Measurements from ENCODE around the gene R3HCC1L.
A peak's percentile ranks its signal among the peaks of the same experiment; 100 is the strongest.

The R3HCC1L gene

DNA sequence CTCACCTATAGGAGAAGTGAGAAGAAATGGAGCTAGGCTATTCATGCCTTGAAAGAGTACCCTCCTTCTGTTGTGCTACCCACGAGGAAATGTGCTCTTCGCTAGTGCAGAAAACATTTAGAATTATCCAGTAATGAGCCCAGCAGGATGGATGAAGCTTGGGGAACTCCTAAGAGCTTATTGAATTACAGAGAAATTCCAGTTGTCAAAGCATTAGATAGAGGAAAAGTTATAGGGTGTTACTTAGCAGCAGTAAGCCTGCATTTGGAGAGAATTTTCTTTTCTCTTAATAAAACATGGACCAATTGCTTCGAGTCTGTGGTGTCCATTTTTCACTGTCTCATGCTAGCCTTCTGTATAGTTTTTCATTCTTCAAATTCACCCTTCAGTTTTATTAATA is 5.0 kb downstream of the R3HCC1L start:
- Histone ChIP-seq H3K27me3 (ENCODE audit: control insufficient read depth, low read length) (no peaks in the 10 kb centered on the region), H3K4me2 (ENCODE audit: low read length) (peak overlapping the region; percentile 94), H4K20me1 (ENCODE audit: control insufficient read depth, insufficient read depth, low read depth, low read length) (peaks cover 9% of the 10 kb centered on the region), H3K9me3 (ENCODE audit: control insufficient read depth, insufficient read depth, low read length) (peaks cover under 1% of the 10 kb centered on the region; the same call in 1 of the 2 replicates), H3K36me3 (ENCODE audit: control insufficient read depth, low read length) (peaks cover 77% of the 10 kb centered on the region), H3K4me1 (ENCODE audit: control insufficient read depth, low read length) (peaks cover 70% of the 10 kb centered on the region), H3K27ac (ENCODE audit: low read depth, low read length) (no peak overlapping the region), H3K9me2 (replicated peaks; ENCODE audit: control insufficient read depth, low read length) (no peaks in the 10 kb centered on the region), H3K79me2 (ENCODE audit: control insufficient read depth, low read length) (peaks cover 100% of the 10 kb centered on the region), H3F3A (ENCODE audit: control insufficient read depth, insufficient read depth) (no peaks in the 10 kb centered on the region; the same call in 1 of the 2 replicates), H3K4me3 (ENCODE audit: low read length) (peak overlapping the region; percentile 28)
- TF ChIP-seq, protein P1, sequence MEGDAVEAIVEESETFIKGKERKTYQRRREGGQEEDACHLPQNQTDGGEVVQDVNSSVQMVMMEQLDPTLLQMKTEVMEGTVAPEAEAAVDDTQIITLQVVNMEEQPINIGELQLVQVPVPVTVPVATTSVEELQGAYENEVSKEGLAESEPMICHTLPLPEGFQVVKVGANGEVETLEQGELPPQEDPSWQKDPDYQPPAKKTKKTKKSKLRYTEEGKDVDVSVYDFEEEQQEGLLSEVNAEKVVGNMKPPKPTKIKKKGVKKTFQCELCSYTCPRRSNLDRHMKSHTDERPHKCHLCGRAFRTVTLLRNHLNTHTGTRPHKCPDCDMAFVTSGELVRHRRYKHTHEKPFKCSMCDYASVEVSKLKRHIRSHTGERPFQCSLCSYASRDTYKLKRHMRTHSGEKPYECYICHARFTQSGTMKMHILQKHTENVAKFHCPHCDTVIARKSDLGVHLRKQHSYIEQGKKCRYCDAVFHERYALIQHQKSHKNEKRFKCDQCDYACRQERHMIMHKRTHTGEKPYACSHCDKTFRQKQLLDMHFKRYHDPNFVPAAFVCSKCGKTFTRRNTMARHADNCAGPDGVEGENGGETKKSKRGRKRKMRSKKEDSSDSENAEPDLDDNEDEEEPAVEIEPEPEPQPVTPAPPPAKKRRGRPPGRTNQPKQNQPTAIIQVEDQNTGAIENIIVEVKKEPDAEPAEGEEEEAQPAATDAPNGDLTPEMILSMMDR (IDR thresholded peaks at IDR 0.05; ENCODE audit: low read depth, low read length, poor library complexity, severe bottlenecking) = no peak
- TF ChIP-seq EZH2phosphoT487 (IDR thresholded peaks at IDR 0.05; ENCODE audit: borderline replicate concordance, low read length) = no peak

- H3K4me3 ChIP-seq (ENCODE audit: low read length) = 0 out of 2 replicates have a peak overlapping the region, but pooled peaks have one; percentile 0
- H3K9me3 ChIP-seq (ENCODE audit: control insufficient read depth, insufficient read depth, low read length) = peaks cover 6% of the 10 kb centered on the region; the same call in 1 of the 2 replicates
- no peak for TF ChIP-seq EZH2phosphoT487 (IDR thresholded peaks at IDR 0.05; ENCODE audit: borderline replicate concordance, low read length)
- TF ChIP-seq, protein P1 (IDR thresholded peaks at IDR 0.05; ENCODE audit: low read depth, low read length, poor library complexity, severe bottlenecking) = no peak
- H3K4me2 ChIP-seq (ENCODE audit: low read length) = peak overlapping the region; percentile 39
- peaks cover 81% of the 10 kb centered on the region for H3K36me3 ChIP-seq (ENCODE audit: control insufficient read depth, low read length)
- peaks cover 100% of the 10 kb centered on the region for H3K79me2 ChIP-seq (ENCODE audit: control insufficient read depth, low read length)
- H3F3A ChIP-seq (ENCODE audit: control insufficient read depth, insufficient read depth) = peaks cover 2% of the 10 kb centered on the region; the same call in 1 of the 2 replicates
- no peaks in the 10 kb centered on the region for H3K27me3 ChIP-seq (ENCODE audit: control insufficient read depth, low read length)
- H3K27ac ChIP-seq (ENCODE audit: low read depth, low read length) = no peak overlapping the region
- H3K9me2 ChIP-seq (replicated peaks; ENCODE audit: control insufficient read depth, low read length) = no peaks in the 10 kb centered on the region
- H3K4me1 ChIP-seq (ENCODE audit: control insufficient read depth, low read length) = peaks cover 60% of the 10 kb centered on the region
- no peaks in the 10 kb centered on the region; the same call in 1 of the 2 replicates for H4K20me1 ChIP-seq (ENCODE audit: control insufficient read depth, insufficient read depth, low read depth, low read length)
Measured at GRCh38 chr10:98141484-98142073, 7.1 kb downstream of the R3HCC1L start.

GRCh38 chr10:98144985-98145384 is 10.5 kb downstream of the R3HCC1L start:
- no peak overlapping the region for H3K4me2 ChIP-seq (ENCODE audit: low read length)

More at GRCh38 chr10:98144985-98145384, 10.5 kb downstream of the R3HCC1L start:
- no peaks in the 10 kb centered on the region for H3K27me3 ChIP-seq (ENCODE audit: control insufficient read depth, low read length)
- TF ChIP-seq, protein P1 (IDR thresholded peaks at IDR 0.05; ENCODE audit: low read depth, low read length, poor library complexity, severe bottlenecking) = no peak
- peaks cover 100% of the 10 kb centered on the region for H3K79me2 ChIP-seq (ENCODE audit: control insufficient read depth, low read length)
- peaks cover 29% of the 10 kb centered on the region for H3K4me1 ChIP-seq (ENCODE audit: control insufficient read depth, low read length)
- peaks cover 2% of the 10 kb centered on the region; the same call in 1 of the 2 replicates for H3F3A ChIP-seq (ENCODE audit: control insufficient read depth, insufficient read depth)
- H3K36me3 ChIP-seq (ENCODE audit: control insufficient read depth, low read length) = peaks cover 83% of the 10 kb centered on the region
- no peak overlapping the region for H3K27ac ChIP-seq (ENCODE audit: low read depth, low read length)
- H3K4me3 ChIP-seq (ENCODE audit: low read length) = no peak overlapping the region
- peaks cover 22% of the 10 kb centered on the region; the same call in 1 of the 2 replicates for H3K9me3 ChIP-seq (ENCODE audit: control insufficient read depth, insufficient read depth, low read length)
- H3K9me2 ChIP-seq (replicated peaks; ENCODE audit: control insufficient read depth, low read length) = no peaks in the 10 kb centered on the region
- H4K20me1 ChIP-seq (ENCODE audit: control insufficient read depth, insufficient read depth, low read depth, low read length) = no peaks in the 10 kb centered on the region

Measured in DOHH2 (cell line).